PC-9 (cell line): ENCODE data around the gene RPS3.

Experiments
- CTCF ChIP-seq: fragments of 200-600 bp; sonication (generic); conservative IDR thresholded peaks from 2 replicates; pipeline ENCODE4 v1.6.1; 2017; ENCODE audit warnings: mixed run types, antibody characterized with exemption, mild to moderate bottlenecking, moderate library complexity
- EZH2 ChIP-seq: fragments of 200-600 bp; sonication (generic); IDR thresholded peaks from 2 replicates; pipeline ENCODE4 v1.8.0; 2017; ENCODE audit warnings: antibody characterized with exemption, low read depth

- TF ChIP-seq CTCF (no peak), EZH2 (no peak)
Measured at GRCh38 chr11:75389276-75389605, 10.1 kb upstream of the RPS3 start.
